GM10266 (cell line): ENCODE data around the gene ADAMTS6.
A peak's percentile ranks its signal among the peaks of the same experiment; 100 is the strongest.

ENCODE experiments used
- DNase-seq: peaks from one replicate; pipeline ENCODE4 v3.0.0; 2012; ENCODE audit errors: extremely low spot score
- CTCF ChIP-seq: IDR thresholded peaks from 2 replicates; pipeline ENCODE4 v1.5.1; 2012; ENCODE audit warnings: mild to moderate bottlenecking, low read depth; ENCODE audit not compliant: control insufficient read depth, insufficient read depth; ENCODE audit errors: missing control alignments

The ADAMTS6 gene

DNA sequence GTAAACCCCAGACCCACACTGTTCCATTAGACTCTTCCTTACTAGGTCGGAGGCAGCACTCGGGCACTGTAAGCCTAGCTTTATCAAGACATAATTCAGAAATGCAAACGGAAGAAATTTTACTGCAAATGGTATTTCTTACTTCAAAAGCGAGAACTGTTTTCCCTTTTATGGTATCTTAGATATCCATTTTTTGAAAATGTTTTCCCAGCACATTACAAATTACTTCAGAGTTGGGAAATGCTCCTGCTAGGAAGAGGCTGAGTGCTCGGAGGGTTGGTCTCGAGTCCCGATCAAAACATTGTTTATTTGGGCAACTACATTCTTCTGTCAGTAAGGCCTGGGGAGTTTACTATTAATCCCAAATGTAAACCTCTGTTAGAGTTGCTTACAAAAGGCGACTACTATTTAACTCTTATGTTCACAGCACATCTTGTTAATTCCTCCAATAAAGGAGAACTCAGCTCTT lies 380.1 kb downstream of the ADAMTS6 start:
- no peak for TF ChIP-seq CTCF

GRCh38 chr5:65100911-65101631 lies 380.6 kb downstream of the ADAMTS6 start:
- TF ChIP-seq CTCF: peak; percentile 50

More for the DNA sequence above, 380.1 kb downstream of the ADAMTS6 start:
- DNase-seq: no peak

More at GRCh38 chr5:65100911-65101631, 380.6 kb downstream of the ADAMTS6 start:
- peak; percentile 61 for DNase-seq
